SK-N-SH (cell line): ENCODE data around the gene GLIS1. TPM values are rescaled to one million over a fixed set of nuclear protein-coding genes. Genes with fewer than 3 reads are reported as not detected.

Experiments
- CTCF ChIA-PET: fragments of 300-600, 350-600 bp; formaldehyde crosslinking; extraction: SDS; loops from one replicate; lab custom pipeline; 2021; lab: Yijun Ruan, JAX
- POLR2A ChIA-PET: fragments of 350-600 bp; sonication (Branson Sonifier 250); formaldehyde crosslinking; extraction: SDS; loops from one replicate; lab custom pipeline; 2020; ENCODE audit warnings: antibody characterized with exemption, inconsistent platforms; lab: Yijun Ruan, JAX
- DNase-seq: peaks from one replicate; pipeline ENCODE4 v3.0.0; 2012
- H2AFZ ChIP-seq: fragments of 200-600 bp; sonication (generic); 2 replicates; pipeline ENCODE4 v1.8.1; 2016; ENCODE audit warnings: antibody characterized with exemption, mild to moderate bottlenecking, low read depth
- H3F3A ChIP-seq: fragments of 200-600 bp; sonication (generic); replicated peaks from 2 replicates; pipeline ENCODE3; 2016; ENCODE audit warnings: antibody characterized with exemption, mild to moderate bottlenecking; ENCODE audit not compliant: insufficient read depth
- H3K27ac ChIP-seq, 2 experiments: fragments of 200-500 bp in 1 of 2; fragments of 200-600 bp in 1 of 2; sonication (Bioruptor generic) in 1 of 2; sonication (generic), shearing (Covaris generic) in 1 of 2; 2 replicates each; pipeline versions ENCODE4 v1.5.1 to v1.6.1; 2014 to 2016; ENCODE audit warnings: low read depth in 2 of 2, inconsistent platforms in 1 of 2, low read length in 1 of 2, mild to moderate bottlenecking in 1 of 2, mixed read lengths in 1 of 2
- H3K27me3 ChIP-seq: fragments of 200-600 bp; sonication (generic), shearing (Covaris generic); 2 replicates; pipeline ENCODE4 v1.6.1; 2016; ENCODE audit warnings: mixed run types; ENCODE audit not compliant: insufficient read depth
- H3K36me3 ChIP-seq, 2 experiments: fragments of 200-500 bp in 1 of 2; fragments of 200-600 bp in 1 of 2; sonication (Bioruptor generic) in 1 of 2; sonication (generic) in 1 of 2; replicated peaks in 1 of 2; 2 replicates each; pipeline versions ENCODE3 to v1.5.1; 2014 to 2016; ENCODE audit warnings: low read length in 1 of 2, mild to moderate bottlenecking in 1 of 2; ENCODE audit not compliant: insufficient read depth in 2 of 2, control insufficient read depth in 1 of 2
- H3K4me1 ChIP-seq, 2 experiments: fragments of 200-500 bp in 1 of 2; fragments of 200-600 bp in 1 of 2; sonication (Bioruptor generic) in 1 of 2; sonication (generic), shearing (Covaris generic) in 1 of 2; 2 replicates each; pipeline versions ENCODE4 v1.5.1 to v1.6.1; 2014 to 2016; ENCODE audit warnings: low read depth in 1 of 2, low read length in 1 of 2, mixed run types in 1 of 2; ENCODE audit not compliant: insufficient read depth in 2 of 2, control insufficient read depth in 1 of 2
- H3K4me2 ChIP-seq: fragments of 200-600 bp; sonication (generic), shearing (Covaris generic); 2 replicates; pipeline ENCODE4 v1.6.1; 2017; ENCODE audit warnings: mixed run types
- H3K4me3 ChIP-seq, 2 experiments: fragments of 200-500 bp in 1 of 2; fragments of 200-600 bp in 1 of 2; sonication (Bioruptor generic) in 1 of 2; sonication (generic), shearing (Covaris generic) in 1 of 2; 2 replicates each; pipeline versions ENCODE4 v1.5.1 to v1.8.1; 2014 to 2016; ENCODE audit warnings: low read depth in 2 of 2, inconsistent platforms in 1 of 2, low read length in 1 of 2, mild to moderate bottlenecking in 1 of 2, mixed read lengths in 1 of 2, moderate library complexity in 1 of 2
- H3K79me2 ChIP-seq: fragments of 200-600 bp; sonication (generic); 2 replicates; pipeline ENCODE4 v1.8.1; 2017; ENCODE audit warnings: mild to moderate bottlenecking; ENCODE audit not compliant: insufficient read depth
- H3K9ac ChIP-seq: fragments of 200-600 bp; sonication (generic); 2 replicates; pipeline ENCODE4 v1.6.1; 2017; ENCODE audit warnings: mixed run types
- H3K9me2 ChIP-seq: fragments of 200-600 bp; sonication (generic); 2 replicates; pipeline ENCODE4 v1.6.1; 2017; ENCODE audit warnings: mixed run types
- H3K9me3 ChIP-seq: fragments of 200-600 bp; sonication (generic); 2 replicates; pipeline ENCODE4 v1.6.1; 2017; ENCODE audit warnings: mixed run types, mild to moderate bottlenecking, moderate library complexity
- H4K20me1 ChIP-seq: fragments of 200-600 bp; sonication (generic); 2 replicates; pipeline ENCODE4 v1.6.1; 2017; ENCODE audit warnings: mild to moderate bottlenecking, mixed run types; ENCODE audit not compliant: insufficient read depth
- CHD2 ChIP-seq: fragments of 150-350 bp; IDR thresholded peaks from 2 replicates; pipeline ENCODE4 v1.6.1; 2018; ENCODE audit warnings: low read length; ENCODE audit not compliant: partially characterized antibody
- ELF1 ChIP-seq: IDR thresholded peaks from 2 replicates; pipeline ENCODE4 v1.4.0; 2012
- EP300 ChIP-seq, 2 experiments: IDR thresholded peaks; 2 replicates each; pipeline versions ENCODE4 v1.4.0 to v1.6.1; 2012; ENCODE audit warnings: borderline replicate concordance in 1 of 2, low read depth in 1 of 2, low read length in 1 of 2
- EZH2phosphoT487 ChIP-seq: fragments of 200-600 bp; sonication (generic); IDR thresholded peaks from 2 replicates; pipeline ENCODE4 v1.6.1; 2017; ENCODE audit warnings: low read depth, mixed run types, mild to moderate bottlenecking, antibody characterized with exemption, moderate library complexity, borderline replicate concordance
- FOSL2 ChIP-seq: IDR thresholded peaks from 2 replicates; pipeline ENCODE4 v1.4.0; 2012; ENCODE audit warnings: low read depth, mild to moderate bottlenecking, moderate library complexity, borderline replicate concordance
- GATA2 ChIP-seq: sonication (generic); formaldehyde crosslinking; IDR thresholded peaks from 2 replicates; pipeline ENCODE4 v1.5.0; 2020; ENCODE audit warnings: mild to moderate bottlenecking, missing genetic modification reagents
- JUND ChIP-seq: IDR thresholded peaks from 2 replicates; pipeline ENCODE4 v1.4.0; 2012
- MEF2A ChIP-seq: IDR thresholded peaks from 2 replicates; pipeline ENCODE4 v1.4.0; 2012; ENCODE audit warnings: low read depth, borderline replicate concordance
- NFIC ChIP-seq: IDR thresholded peaks from 2 replicates; pipeline ENCODE4 v1.4.0; 2012; ENCODE audit warnings: borderline replicate concordance
- RCOR1 ChIP-seq: fragments of 150-350 bp; IDR thresholded peaks from 2 replicates; pipeline ENCODE4 v1.6.1; 2017; ENCODE audit warnings: antibody characterized with exemption, low read length
- YY1 ChIP-seq: IDR thresholded peaks from 2 replicates; pipeline ENCODE4 v1.4.0; 2012; ENCODE audit warnings: low read depth, mild to moderate bottlenecking
- WGBS: methylation state at CpG from one replicate; pipeline ENCODE4 v1.1.6; 2017; ENCODE audit warnings: low lambda C conversion rate; 5-methylcytosine and 5-hydroxymethylcytosine counted together
- polyA plus RNA-seq, 3 experiments: library from polyadenylated mRNA; depleted of rRNA; stranded (reverse); fragments of >200 nt; gene quantifications; 2 replicates each; pipeline ENCODE4 v1.2.3, GENCODE V29; 2012
- TF ChIP-seq, protein P1 (sequence below): IDR thresholded peaks from 2 replicates; pipeline ENCODE4 v1.6.1; 2012; ENCODE audit warnings: mild to moderate bottlenecking, low read depth, low read length, moderate library complexity
- TF ChIP-seq, protein P2 (sequence below): fragments of 150-350 bp; IDR thresholded peaks from 2 replicates; pipeline ENCODE4 v1.6.1; 2017; ENCODE audit warnings: antibody characterized with exemption, low read length, low read depth, borderline replicate concordance
- TF ChIP-seq, protein P3 (sequence below): IDR thresholded peaks from 2 replicates; pipeline ENCODE4 v1.4.0; 2012; ENCODE audit warnings: low read depth
- TF ChIP-seq, protein P4 (sequence below): fragments of 200-600 bp; sonication (generic); IDR thresholded peaks from 2 replicates; pipeline ENCODE4 v1.6.1; 2017; ENCODE audit warnings: antibody characterized with exemption, mild to moderate bottlenecking, moderate library complexity

Gene GLIS1
- polyA plus RNA-seq, 1 of the 3 experiments (the other 2 are of a cell fraction), result 0.13 TPM

DNA sequence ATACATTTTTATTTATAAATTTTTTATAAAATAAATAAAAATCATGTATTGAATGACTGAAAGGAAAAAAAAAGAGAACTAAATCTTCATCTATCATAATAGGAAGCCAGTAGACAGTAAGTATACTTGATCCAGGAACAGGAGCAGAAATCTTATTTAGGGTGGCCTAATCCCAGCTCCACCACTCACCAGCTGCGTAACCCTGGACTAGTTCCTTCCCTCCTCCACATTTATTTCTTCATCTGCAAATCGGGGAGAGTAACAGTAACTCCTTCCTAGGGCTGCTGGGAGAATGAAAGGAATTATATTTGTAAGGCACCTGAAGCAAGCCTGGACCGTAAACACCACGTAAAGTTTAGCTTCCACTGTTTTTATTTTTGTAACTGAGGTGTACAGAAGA is 17.9 kb downstream of the GLIS1 start:
- no peak for DNase-seq
- Histone ChIP-seq H3K4me3 (no peak overlapping the region), H3K4me1 (no peaks in the 10 kb centered on the region; a peak in 1 of 4 replicates), H4K20me1 (no peaks in the 10 kb centered on the region), H3K9ac (no peak overlapping the region), H3K4me2 (no peak overlapping the region), H3K9me2 (no peaks in the 10 kb centered on the region), H3F3A (no peaks in the 10 kb centered on the region), H3K27me3 (no peaks in the 10 kb centered on the region), H2AFZ (no peak overlapping the region), H3K27ac (no peak overlapping the region), H3K79me2 (no peaks in the 10 kb centered on the region), H3K36me3 (no peaks in the 10 kb centered on the region), H3K9me3 (no peaks in the 10 kb centered on the region)
- TF ChIP-seq CHD2 (no peak), JUND (no peak), RCOR1 (no peak), NFIC (no peak), MEF2A (no peak), YY1 (no peak), FOSL2 (no peak), ELF1 (no peak), GATA2 (CRISPR knock-in tag) (no peak), EZH2phosphoT487 (no peak), EP300 (IDR thresholded peaks at IDR 0.05; ENCODE audit: borderline replicate concordance in 1 of 2, low read depth in 1 of 2, low read length in 1 of 2) (no peak)
- TF ChIP-seq, protein P1, sequence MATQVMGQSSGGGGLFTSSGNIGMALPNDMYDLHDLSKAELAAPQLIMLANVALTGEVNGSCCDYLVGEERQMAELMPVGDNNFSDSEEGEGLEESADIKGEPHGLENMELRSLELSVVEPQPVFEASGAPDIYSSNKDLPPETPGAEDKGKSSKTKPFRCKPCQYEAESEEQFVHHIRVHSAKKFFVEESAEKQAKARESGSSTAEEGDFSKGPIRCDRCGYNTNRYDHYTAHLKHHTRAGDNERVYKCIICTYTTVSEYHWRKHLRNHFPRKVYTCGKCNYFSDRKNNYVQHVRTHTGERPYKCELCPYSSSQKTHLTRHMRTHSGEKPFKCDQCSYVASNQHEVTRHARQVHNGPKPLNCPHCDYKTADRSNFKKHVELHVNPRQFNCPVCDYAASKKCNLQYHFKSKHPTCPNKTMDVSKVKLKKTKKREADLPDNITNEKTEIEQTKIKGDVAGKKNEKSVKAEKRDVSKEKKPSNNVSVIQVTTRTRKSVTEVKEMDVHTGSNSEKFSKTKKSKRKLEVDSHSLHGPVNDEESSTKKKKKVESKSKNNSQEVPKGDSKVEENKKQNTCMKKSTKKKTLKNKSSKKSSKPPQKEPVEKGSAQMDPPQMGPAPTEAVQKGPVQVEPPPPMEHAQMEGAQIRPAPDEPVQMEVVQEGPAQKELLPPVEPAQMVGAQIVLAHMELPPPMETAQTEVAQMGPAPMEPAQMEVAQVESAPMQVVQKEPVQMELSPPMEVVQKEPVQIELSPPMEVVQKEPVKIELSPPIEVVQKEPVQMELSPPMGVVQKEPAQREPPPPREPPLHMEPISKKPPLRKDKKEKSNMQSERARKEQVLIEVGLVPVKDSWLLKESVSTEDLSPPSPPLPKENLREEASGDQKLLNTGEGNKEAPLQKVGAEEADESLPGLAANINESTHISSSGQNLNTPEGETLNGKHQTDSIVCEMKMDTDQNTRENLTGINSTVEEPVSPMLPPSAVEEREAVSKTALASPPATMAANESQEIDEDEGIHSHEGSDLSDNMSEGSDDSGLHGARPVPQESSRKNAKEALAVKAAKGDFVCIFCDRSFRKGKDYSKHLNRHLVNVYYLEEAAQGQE, result no peak
- TF ChIP-seq, protein P2, sequence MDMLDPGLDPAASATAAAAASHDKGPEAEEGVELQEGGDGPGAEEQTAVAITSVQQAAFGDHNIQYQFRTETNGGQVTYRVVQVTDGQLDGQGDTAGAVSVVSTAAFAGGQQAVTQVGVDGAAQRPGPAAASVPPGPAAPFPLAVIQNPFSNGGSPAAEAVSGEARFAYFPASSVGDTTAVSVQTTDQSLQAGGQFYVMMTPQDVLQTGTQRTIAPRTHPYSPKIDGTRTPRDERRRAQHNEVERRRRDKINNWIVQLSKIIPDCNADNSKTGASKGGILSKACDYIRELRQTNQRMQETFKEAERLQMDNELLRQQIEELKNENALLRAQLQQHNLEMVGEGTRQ, result no peak
- TF ChIP-seq, protein P3, sequence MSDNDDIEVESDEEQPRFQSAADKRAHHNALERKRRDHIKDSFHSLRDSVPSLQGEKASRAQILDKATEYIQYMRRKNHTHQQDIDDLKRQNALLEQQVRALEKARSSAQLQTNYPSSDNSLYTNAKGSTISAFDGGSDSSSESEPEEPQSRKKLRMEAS, result no peak
- TF ChIP-seq, protein P4, sequence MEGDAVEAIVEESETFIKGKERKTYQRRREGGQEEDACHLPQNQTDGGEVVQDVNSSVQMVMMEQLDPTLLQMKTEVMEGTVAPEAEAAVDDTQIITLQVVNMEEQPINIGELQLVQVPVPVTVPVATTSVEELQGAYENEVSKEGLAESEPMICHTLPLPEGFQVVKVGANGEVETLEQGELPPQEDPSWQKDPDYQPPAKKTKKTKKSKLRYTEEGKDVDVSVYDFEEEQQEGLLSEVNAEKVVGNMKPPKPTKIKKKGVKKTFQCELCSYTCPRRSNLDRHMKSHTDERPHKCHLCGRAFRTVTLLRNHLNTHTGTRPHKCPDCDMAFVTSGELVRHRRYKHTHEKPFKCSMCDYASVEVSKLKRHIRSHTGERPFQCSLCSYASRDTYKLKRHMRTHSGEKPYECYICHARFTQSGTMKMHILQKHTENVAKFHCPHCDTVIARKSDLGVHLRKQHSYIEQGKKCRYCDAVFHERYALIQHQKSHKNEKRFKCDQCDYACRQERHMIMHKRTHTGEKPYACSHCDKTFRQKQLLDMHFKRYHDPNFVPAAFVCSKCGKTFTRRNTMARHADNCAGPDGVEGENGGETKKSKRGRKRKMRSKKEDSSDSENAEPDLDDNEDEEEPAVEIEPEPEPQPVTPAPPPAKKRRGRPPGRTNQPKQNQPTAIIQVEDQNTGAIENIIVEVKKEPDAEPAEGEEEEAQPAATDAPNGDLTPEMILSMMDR, result no peak
- WGBS, result 74% methylated on average over 4 of the region's 4 CpGs
- ChIA-PET POLR2A (no interaction called here), CTCF (interaction anchor here (1.0 to 1.8 kb wide), 4 partner anchors 10 to 235 kb away, joined by 3 to 5 read pairs (median 5); no protein-coding TSS in a partner anchor)
